Breast epithelium (tissue), 3 donors: ENCODE data around the gene CAMK2B.

Experiments
- POLR2A ChIP-seq: fragments of 450-650 bp; IDR thresholded peaks from one replicate; pipeline ENCODE4 v1.6.1; 2016; ENCODE audit warnings: antibody characterized with exemption, mild to moderate bottlenecking, moderate library complexity
- POLR2AphosphoS5 ChIP-seq, 3 donors: sonication (generic); formaldehyde crosslinking; IDR thresholded peaks; one replicate each; pipeline ENCODE4 v1.6.1; 2017; ENCODE audit warnings: antibody characterized with exemption in 3 of 3

- TF ChIP-seq POLR2AphosphoS5 (IDR thresholded peaks at IDR 0.05), result no peak
- TF ChIP-seq POLR2A, result no peak
Measured at GRCh38 chr7:44261240-44261639, 64.2 kb downstream of the CAMK2B start.
